Measurements from ENCODE around the gene ENPP7.

ENPP7 gene

GRCh38 chr17:79730769-79731483 is at the start of gene ENPP7:
TSS of gene ENPP7 (plus strand) at chr17:79730943. CDS start at chr17:79731140, 197 bp downstream.
- no peak for DNase-seq (ENCODE audit: low read depth)

- DNase-seq (ENCODE audit: low read depth): no peak
These were observed 49.6 kb upstream of the ENPP7 start for GRCh38 chr17:79681101-79681621.

- DNase-seq (ENCODE audit: low read depth): no peak
These were observed 49.0 kb upstream of the ENPP7 start for GRCh38 chr17:79681628-79682261.

GRCh38 chr17:79683365-79683764 is 47.4 kb upstream of the ENPP7 start:
- DNase-seq (ENCODE audit: low read depth): no peak

- no peak for DNase-seq (ENCODE audit: low read depth)
These were observed 46.4 kb upstream of the ENPP7 start for GRCh38 chr17:79684132-79684985.

GRCh38 chr17:79685121-79685520 is 45.6 kb upstream of the ENPP7 start:
- no peak for DNase-seq (ENCODE audit: low read depth)

- DNase-seq (ENCODE audit: low read depth): no peak
These were observed 44.3 kb upstream of the ENPP7 start for GRCh38 chr17:79686476-79686875.

GRCh38 chr17:79690466-79690865 is 40.3 kb upstream of the ENPP7 start:
- no peak for DNase-seq (ENCODE audit: low read depth)

- DNase-seq (ENCODE audit: low read depth): no peak
These were observed 39.5 kb upstream of the ENPP7 start for GRCh38 chr17:79690988-79691836.

GRCh38 chr17:79691931-79692330 is 38.8 kb upstream of the ENPP7 start:
- DNase-seq (ENCODE audit: low read depth): no peak

- DNase-seq (ENCODE audit: low read depth): no peak
These were observed 37.3 kb upstream of the ENPP7 start for GRCh38 chr17:79693419-79693818.

- DNase-seq (ENCODE audit: low read depth): no peak
These were observed 35.4 kb upstream of the ENPP7 start for GRCh38 chr17:79695293-79695790.

GRCh38 chr17:79695797-79696609 is 34.7 kb upstream of the ENPP7 start:
- no peak for DNase-seq (ENCODE audit: low read depth)

GRCh38 chr17:79696610-79696982 is 34.1 kb upstream of the ENPP7 start:
- DNase-seq (ENCODE audit: low read depth): no peak

- no peak for DNase-seq (ENCODE audit: low read depth)
These were observed 32.4 kb upstream of the ENPP7 start for GRCh38 chr17:79698146-79698846.

- DNase-seq (ENCODE audit: low read depth): no peak
These were observed 31.2 kb upstream of the ENPP7 start for GRCh38 chr17:79699386-79700036.

- DNase-seq (ENCODE audit: low read depth): no peak
These were observed 30.2 kb upstream of the ENPP7 start for GRCh38 chr17:79700592-79700991.

GRCh38 chr17:79702034-79702433 is 28.7 kb upstream of the ENPP7 start:
- DNase-seq (ENCODE audit: low read depth): no peak

- DNase-seq (ENCODE audit: low read depth): no peak
These were observed 28.1 kb upstream of the ENPP7 start for GRCh38 chr17:79702550-79703236.

Measured in activated T-cell treated with anti-CD3 and anti-CD28 coated beads for 1 hour (primary cell).